SKM-1 treated with dmso at 0.1 percent for 144 hours (cell line): ENCODE results near the gene VWF.

Experiments used
- DNase-seq: peaks from one replicate; lab custom pipeline; 2025; ENCODE audit not compliant: unreplicated experiment; lab: John Stamatoyannopoulos, UW

The VWF gene

DNA sequence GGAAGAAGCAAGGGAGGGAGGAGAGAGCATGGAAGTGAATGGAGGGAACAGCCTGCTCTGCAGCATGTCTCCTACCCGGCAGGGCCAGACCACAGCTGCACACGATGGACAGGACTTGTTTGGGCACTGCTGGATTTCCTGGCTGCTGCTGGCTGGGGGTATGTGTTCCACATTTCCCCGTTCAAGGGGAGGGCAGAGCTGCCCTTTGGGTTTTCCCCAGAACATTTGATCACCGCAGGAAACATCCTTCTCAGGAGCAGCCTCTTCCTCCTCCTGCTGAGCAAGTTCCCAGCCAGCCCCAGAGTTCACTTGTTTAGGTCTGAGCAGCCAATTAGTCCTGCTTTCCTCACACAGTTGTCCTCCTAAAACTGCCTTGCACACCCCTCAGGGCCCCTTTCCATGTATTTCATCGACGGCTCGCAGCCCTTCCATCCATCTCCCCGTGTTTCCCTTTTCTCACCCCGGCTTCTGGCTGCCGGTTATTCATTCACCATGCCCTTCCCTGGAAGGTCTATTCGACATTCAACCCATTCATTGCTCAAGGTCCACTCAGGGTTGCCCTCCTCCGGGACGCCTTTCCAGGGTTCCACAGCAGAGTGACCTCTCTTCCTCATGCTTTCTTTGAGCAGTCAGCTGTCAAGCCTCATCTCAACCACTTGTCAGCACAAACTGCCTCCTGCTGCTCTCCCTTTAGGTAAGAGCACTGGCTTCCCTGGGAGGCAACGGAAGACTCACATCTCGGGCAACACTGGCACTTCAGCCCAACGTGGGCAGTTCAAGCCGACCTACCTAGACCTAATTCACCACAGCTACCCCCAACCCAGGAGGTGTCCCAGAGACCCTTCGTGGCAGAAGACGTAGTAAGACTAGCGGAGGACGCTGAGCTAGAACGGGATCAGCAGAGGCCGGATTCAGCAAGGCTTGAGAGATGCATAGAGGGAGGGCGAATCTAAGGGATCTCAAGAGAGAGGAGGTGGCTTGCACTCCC lies 159.3 kb downstream of the VWF start:
- no peak for DNase-seq

DNA sequence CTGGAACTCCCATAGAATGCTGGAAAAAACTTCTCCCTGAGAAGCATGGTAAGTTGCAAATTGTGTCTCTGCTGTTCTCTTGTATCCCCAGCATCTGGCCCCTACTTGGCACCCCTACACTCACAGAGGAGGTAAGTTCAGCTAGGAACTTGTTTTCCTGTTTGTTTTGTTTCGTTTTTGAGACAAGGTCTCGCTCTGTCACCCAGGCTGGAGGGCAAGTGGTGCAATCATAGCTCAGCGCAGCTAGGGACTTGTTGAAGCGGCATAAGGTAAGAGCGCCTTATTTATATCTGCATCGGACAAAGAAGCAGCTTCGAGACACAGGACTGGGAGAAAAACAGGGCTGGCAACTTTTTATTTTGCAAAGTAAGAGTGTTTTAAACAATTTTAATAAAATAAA lies 161.0 kb downstream of the VWF start:
- DNase-seq: no peak

DNA sequence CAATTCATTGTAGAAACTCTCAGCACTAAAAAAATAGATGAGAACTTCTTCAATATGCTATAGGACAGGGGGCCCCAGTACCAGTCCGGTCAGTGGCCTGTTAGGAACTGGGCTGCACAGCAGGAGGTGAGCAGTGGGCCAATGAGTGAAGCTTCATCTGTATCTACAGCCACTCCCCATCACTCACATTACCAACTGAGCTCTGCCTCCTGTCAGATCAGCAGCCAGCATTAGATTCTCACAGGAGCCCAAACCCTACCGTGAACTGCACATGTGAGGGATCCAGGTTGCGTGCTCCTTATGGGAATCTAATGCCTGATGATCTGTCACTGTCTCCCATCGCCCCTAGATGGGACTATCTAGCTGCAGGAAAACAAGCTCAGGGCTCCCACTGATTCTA lies 163.7 kb downstream of the VWF start:
- DNase-seq: no peak

DNA sequence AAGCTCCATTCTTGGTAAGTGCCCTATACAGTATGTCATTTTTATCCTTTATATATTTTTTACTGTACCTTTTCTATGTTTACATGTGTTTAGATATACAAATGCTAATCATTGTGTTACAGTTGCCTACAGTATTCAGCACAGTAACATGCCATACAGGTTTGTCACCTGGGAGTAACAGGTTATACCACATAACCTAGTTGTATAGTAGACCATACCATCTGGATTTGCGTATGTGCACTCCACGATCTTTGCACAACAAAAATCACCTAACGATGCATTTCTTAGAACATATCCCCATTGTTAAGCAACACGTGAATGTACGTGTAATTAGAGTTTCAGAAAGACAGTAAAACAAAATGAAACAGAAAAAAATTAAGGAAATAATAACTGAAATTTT lies 167.5 kb downstream of the VWF start:
- DNase-seq: no peak

- no peak for DNase-seq
These were observed 169.8 kb downstream of the VWF start for GRCh38 chr12:5954661-5955060.

GRCh38 chr12:5953835-5954586 lies 170.5 kb downstream of the VWF start:
- DNase-seq: no peak

DNA sequence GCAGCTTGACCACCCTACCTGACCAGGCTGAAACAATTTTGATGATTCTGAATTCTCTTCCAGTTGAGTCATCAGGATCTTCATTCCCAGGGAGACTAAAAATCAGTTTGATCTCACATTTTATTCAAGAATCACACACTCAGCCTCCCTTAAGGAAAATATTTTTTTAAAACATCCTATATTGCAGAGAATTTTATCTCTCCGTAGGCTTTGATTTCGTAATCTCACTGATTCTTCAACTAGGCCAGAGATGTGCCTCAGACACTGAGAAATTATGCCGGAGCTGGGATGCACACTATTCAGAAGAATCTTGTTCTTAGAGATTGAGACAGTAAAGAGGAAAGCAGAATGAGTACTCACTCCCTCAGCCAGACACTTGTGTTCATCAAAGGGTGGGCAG lies 172.4 kb downstream of the VWF start:
- no peak for DNase-seq

GRCh38 chr12:5948696-5949095 lies 175.8 kb downstream of the VWF start:
- no peak for DNase-seq

GRCh38 chr12:5947006-5947405 lies 177.5 kb downstream of the VWF start:
- DNase-seq: no peak

DNA sequence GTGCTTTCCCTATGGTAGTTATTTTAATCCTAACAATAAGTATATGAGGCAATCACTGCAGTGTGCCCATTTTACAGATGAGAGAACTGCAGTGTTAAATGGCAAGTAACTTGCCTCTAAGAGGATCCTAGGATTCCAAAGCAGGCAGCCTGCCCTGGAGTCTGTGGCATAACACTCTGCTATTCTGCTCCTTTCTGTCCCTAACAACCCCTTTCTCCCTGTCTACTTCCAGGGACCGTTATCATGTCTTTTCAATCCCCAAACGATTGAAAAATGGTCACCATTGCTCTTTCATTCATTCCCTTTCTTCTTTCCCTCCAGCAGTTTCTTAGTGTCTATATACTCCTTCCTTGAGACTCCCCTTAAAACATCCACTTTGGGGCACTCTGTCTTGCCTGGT lies 178.1 kb downstream of the VWF start:
- DNase-seq: no peak

DNA sequence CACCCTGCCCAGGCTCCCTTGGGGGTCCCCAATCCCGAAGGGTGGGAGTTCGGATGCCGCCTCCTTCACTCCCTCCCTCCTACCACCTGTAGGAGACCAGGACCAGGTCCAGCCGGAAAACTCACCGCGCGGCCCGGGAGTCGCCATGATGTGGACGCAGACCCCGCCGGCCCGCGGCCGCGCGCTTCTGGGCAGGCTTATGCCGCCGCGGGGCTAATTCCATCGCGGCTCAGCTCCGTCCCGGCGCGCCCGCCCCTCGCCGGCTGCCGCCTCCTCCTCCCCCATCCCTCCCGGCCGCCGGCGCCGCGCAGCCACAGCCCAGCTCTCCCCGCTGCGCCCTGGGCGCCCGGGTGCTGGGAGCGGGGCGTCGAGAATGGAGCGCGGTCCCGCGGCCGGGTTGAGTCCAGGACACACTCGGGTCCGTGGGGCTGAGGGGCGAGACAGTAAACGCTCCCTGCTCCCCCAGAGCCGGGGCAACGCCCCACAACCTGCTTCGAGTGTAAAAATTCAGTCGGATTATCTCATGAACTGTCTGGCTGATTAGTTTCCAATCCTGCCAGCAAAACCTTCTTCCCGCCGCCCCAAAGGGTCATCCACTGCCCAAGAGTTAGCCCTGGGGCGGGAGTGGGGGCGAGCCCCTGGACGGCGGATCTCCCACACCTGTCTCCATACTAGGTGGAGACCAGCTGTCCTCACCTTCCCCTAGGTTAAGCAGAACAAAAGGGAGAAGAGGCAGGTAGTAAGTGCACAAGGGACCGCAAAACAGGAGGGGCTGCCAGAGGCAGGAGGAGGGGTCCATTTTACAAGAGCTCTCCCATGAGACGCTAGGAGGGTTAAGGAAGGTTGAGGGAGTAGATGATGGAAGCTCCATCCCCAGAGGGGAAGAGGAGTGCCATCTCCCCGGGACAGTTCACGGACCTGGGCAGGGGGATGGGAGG lies 179.1 kb downstream of the VWF start, which contains the start of gene ANO2:
ANO2 (minus strand) TSS at position 189 of the 938 bp plus-strand sequence; CDS start at position 147, 42 bp downstream.
- DNase-seq: no peak

DNA sequence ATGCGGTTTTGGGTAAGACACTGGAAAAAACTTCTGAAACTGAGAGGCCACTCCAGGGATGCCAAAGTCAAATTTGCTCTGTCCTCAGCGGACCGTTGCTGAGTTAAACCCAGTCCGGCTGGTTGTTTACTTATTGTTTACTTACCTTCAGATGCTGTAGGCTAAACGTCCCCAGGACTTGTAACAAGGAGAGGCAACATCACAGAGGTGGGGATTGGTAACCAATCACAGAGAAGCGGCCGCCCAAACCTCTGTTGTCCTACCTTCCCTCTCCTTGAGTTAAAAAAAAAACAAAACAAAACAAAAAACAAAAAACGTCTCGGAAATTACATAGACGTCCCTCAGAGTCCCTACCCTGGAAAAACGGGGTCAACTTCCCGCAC lies 179.8 kb downstream of the VWF start:
- DNase-seq: no peak

DNA sequence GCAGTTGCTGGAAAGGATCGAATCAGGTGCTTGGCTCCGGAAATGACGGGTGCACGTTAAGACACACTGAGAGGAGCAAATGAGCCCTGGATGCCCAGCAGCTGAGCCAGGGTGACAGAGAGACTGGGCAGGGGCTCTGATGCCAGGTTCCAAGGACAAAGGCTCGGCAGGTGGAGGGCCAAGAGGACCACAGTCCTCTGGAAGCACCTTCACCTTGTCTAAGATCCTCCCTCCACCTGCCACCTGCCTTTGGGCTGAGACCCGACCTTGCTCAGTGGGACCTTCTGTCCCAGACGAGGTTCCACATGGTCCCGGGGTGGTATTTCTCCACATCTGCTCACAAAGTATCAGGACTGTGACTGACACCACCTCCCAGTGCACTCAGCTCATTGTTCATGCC lies 180.4 kb downstream of the VWF start:
- DNase-seq: no peak

GRCh38 chr12:5941907-5942306 lies 182.6 kb downstream of the VWF start:
- no peak for DNase-seq

GRCh38 chr12:5927732-5928516 lies 196.5 kb downstream of the VWF start:
- DNase-seq: no peak

DNA sequence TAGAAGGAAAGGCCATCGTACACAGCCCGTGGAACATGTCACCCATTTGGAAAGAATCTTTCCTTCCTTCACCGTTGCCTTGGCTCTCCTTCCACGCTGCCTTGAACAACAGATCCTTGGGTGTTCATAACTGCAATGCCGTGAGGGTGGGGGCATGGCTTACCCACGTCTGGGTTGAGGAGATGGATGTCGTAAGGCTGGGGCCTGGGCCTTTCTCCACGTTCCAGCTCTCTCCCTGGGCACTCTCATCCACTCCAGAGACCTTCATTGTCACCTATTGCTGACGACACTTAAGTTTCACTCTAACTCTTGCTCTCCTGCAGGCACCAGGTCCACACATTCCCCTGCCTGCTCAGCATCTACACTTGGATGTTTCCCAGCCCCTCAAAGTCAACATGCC lies 198.8 kb downstream of the VWF start:
- DNase-seq: no peak

DNA sequence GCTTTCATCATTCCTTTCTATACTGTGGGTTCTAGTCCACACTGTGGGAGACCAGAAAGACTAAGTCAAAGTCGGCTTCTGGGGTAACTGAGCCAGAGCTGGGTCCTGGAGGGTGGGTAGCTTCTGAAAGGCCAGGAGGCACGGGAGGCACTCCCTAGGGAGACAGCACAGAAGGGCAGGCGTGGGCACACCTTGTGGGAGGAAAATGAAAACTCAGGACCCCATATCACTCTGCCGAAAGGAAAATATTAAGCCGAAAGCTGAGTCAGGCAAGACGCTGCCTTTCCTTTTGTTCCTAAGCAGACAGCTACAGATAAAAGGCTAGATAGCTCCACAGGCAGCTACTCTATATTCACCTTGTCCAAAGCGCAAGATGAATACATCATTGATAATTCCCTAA lies 200.1 kb downstream of the VWF start:
- DNase-seq: no peak

DNA sequence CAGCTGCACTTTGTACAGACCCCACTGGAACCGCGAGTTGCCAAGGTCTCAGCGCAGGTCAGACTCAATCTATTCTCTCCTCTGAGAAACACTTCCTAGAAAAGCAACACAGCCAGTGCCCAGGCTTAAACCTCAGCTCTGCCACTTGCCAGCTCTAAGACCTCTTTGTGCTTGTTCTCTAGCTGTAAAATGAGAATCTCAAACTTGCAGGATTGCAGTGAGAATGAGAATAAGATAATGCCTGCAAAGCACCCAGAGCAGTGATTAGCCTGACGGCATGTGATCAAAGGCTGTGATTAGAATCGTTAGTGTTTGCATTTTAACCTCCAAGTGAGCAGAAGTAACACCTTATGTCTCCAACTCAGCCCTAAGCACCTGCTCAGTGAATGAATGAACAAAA lies 200.7 kb downstream of the VWF start:
- DNase-seq: no peak

GRCh38 chr12:5923043-5923605 lies 201.3 kb downstream of the VWF start:
- no peak for DNase-seq
